ENCODE data around the gene PEDS1.

PEDS1 gene

DNA sequence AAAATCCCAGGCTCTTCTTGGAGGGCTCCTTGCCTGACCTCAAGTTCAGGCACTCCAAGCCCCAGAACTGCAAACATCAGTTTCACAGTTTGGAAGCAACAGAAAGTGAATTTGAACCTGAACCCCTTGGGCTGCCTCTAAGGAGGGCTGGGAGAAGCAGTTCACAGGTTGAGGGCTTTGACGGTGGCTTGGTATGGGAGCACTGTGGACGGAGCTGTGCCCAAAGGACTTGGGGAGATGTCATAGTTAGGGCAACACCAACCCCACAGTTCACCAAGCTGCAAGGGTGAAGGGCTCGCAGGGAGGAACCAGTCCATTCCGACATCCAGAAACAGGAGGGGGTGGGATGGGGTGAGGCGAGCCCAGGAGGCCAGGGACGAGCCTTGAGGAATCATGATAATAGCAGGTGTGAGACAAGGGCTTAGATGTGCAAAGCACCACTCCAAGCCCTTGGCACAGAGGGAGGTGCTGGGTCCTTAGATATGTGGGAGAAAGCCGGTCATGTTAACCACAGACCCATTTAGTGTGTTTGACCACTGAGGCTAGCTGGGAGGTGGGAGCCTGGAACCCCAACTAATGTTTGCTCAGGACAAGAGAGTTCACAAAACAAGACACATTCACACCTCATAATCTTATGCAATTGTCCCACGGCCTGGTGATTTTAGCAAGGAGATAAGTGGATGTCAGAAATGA is 41.5 kb upstream of the PEDS1 start:
- Histone ChIP-seq H3K9ac (ENCODE audit: low read depth, low read length) (no peak overlapping the region), H3K27ac (ENCODE audit: low read length) (no peak overlapping the region), H3K9me3 (ENCODE audit: insufficient read depth, low read depth, low read length) (0 out of 2 replicates have a peak, but pooled peaks cover 6% of the 10 kb centered on the region), H3K4me1 (ENCODE audit: insufficient read depth, low read length) (peaks cover 6% of the 10 kb centered on the region), H3K36me3 (ENCODE audit: insufficient read depth, low read depth, low read length) (no peaks in the 10 kb centered on the region), H3K27me3 (ENCODE audit: insufficient read depth, low read length) (no peaks in the 10 kb centered on the region), H3K4me3 (ENCODE audit: low read length) (no peak overlapping the region)

DNA sequence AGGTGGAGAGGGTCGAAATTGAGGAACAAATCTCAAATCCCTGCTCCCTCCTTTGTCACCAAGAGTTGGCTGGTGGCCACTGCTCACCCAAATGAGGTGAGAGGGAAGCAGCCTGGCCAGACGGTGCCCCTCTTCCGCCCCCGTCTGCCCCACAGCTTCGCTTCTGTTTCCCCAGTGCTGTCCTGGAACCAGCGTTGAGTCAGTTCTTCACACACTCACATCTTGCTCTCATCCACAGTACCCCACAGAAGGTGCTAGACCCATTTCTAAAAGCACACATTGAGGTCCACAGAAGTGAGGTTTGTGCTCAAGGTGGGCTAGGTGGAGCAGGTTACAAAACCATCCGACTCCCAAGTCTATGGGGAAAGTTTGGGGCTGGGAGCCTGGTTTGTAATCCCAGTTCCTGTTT is 40.9 kb upstream of the PEDS1 start:
- 0 out of 2 replicates have a peak, but pooled peaks cover 2% of the 10 kb centered on the region for H3K9me3 ChIP-seq (ENCODE audit: insufficient read depth, low read depth, low read length)
- H3K9ac ChIP-seq (ENCODE audit: low read depth, low read length) = peak overlapping the region; percentile 33; the same call in 1 of the 2 replicates
- no peak overlapping the region for H3K27ac ChIP-seq (ENCODE audit: low read length)
- no peaks in the 10 kb centered on the region for H3K27me3 ChIP-seq (ENCODE audit: insufficient read depth, low read length)
- H3K36me3 ChIP-seq (ENCODE audit: insufficient read depth, low read depth, low read length) = no peaks in the 10 kb centered on the region
- H3K4me3 ChIP-seq (ENCODE audit: low read length) = no peak overlapping the region
- peaks cover 6% of the 10 kb centered on the region for H3K4me1 ChIP-seq (ENCODE audit: insufficient read depth, low read length)

GRCh38 chr20:50193836-50194421 is 40.4 kb upstream of the PEDS1 start:
- peak overlapping the region; percentile 89; the same call in 1 of the 2 replicates for H3K4me3 ChIP-seq (ENCODE audit: low read length)
- H3K9me3 ChIP-seq (ENCODE audit: insufficient read depth, low read depth, low read length) = no peaks in the 10 kb centered on the region
- no peak overlapping the region for H3K27ac ChIP-seq (ENCODE audit: low read length)
- peaks cover 6% of the 10 kb centered on the region for H3K4me1 ChIP-seq (ENCODE audit: insufficient read depth, low read length)
- H3K9ac ChIP-seq (ENCODE audit: low read depth, low read length) = peak overlapping the region; percentile 82; the same call in 1 of the 2 replicates
- no peaks in the 10 kb centered on the region for H3K36me3 ChIP-seq (ENCODE audit: insufficient read depth, low read depth, low read length)
- H3K27me3 ChIP-seq (ENCODE audit: insufficient read depth, low read length) = no peaks in the 10 kb centered on the region

- H3K9ac ChIP-seq (ENCODE audit: low read depth, low read length) = peak overlapping the region; percentile 82; the same call in 1 of the 2 replicates
- no peaks in the 10 kb centered on the region for H3K36me3 ChIP-seq (ENCODE audit: insufficient read depth, low read depth, low read length)
- peaks cover 6% of the 10 kb centered on the region for H3K4me1 ChIP-seq (ENCODE audit: insufficient read depth, low read length)
- peak overlapping the region; percentile 89 for H3K4me3 ChIP-seq (ENCODE audit: low read length)
- no peaks in the 10 kb centered on the region for H3K9me3 ChIP-seq (ENCODE audit: insufficient read depth, low read depth, low read length)
- H3K27me3 ChIP-seq (ENCODE audit: insufficient read depth, low read length) = no peaks in the 10 kb centered on the region
- H3K27ac ChIP-seq (ENCODE audit: low read length) = no peak overlapping the region
These were observed 39.8 kb upstream of the PEDS1 start for GRCh38 chr20:50193199-50193835.

- Histone ChIP-seq H3K4me1 (ENCODE audit: insufficient read depth, low read length) (peaks cover 6% of the 10 kb centered on the region), H3K4me3 (ENCODE audit: low read length) (peak overlapping the region; percentile 89), H3K36me3 (ENCODE audit: insufficient read depth, low read depth, low read length) (no peaks in the 10 kb centered on the region), H3K27me3 (ENCODE audit: insufficient read depth, low read length) (no peaks in the 10 kb centered on the region), H3K9me3 (ENCODE audit: insufficient read depth, low read depth, low read length) (no peaks in the 10 kb centered on the region), H3K9ac (ENCODE audit: low read depth, low read length) (peak overlapping the region; percentile 82), H3K27ac (ENCODE audit: low read length) (no peak overlapping the region)
These were observed 39.1 kb upstream of the PEDS1 start for GRCh38 chr20:50192364-50193198.

DNA sequence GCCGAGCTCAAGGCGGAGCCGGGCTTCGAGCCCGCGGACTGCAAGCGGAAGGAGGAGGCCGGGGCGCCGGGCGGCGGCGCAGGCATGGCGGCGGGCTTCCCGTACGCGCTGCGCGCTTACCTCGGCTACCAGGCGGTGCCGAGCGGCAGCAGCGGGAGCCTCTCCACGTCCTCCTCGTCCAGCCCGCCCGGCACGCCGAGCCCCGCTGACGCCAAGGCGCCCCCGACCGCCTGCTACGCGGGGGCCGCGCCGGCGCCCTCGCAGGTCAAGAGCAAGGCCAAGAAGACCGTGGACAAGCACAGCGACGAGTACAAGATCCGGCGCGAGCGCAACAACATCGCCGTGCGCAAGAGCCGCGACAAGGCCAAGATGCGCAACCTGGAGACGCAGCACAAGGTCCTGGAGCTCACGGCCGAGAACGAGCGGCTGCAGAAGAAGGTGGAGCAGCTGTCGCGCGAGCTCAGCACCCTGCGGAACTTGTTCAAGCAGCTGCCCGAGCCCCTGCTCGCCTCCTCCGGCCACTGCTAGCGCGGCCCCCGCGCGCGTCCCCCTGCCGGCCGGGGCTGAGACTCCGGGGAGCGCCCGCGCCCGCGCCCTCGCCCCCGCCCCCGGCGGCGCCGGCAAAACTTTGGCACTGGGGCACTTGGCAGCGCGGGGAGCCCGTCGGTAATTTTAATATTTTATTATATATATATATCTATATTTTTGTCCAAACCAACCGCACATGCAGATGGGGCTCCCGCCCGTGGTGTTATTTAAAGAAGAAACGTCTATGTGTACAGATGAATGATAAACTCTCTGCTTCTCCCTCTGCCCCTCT is 38.2 kb upstream of the PEDS1 start:
- no peak overlapping the region for H3K27ac ChIP-seq (ENCODE audit: low read length)
- no peaks in the 10 kb centered on the region for H3K27me3 ChIP-seq (ENCODE audit: insufficient read depth, low read length)
- no peaks in the 10 kb centered on the region for H3K9me3 ChIP-seq (ENCODE audit: insufficient read depth, low read depth, low read length)
- peak overlapping the region; percentile 89 for H3K4me3 ChIP-seq (ENCODE audit: low read length)
- H3K36me3 ChIP-seq (ENCODE audit: insufficient read depth, low read depth, low read length) = no peaks in the 10 kb centered on the region
- peaks cover 8% of the 10 kb centered on the region for H3K4me1 ChIP-seq (ENCODE audit: insufficient read depth, low read length)
- peak overlapping the region; percentile 86; the same call in 1 of the 2 replicates for H3K9ac ChIP-seq (ENCODE audit: low read depth, low read length)

- Histone ChIP-seq H3K36me3 (ENCODE audit: insufficient read depth, low read depth, low read length) (no peaks in the 10 kb centered on the region), H3K9me3 (ENCODE audit: insufficient read depth, low read depth, low read length) (no peaks in the 10 kb centered on the region), H3K4me1 (ENCODE audit: insufficient read depth, low read length) (peaks cover 8% of the 10 kb centered on the region), H3K9ac (ENCODE audit: low read depth, low read length) (peak overlapping the region; percentile 86; the same call in 1 of the 2 replicates), H3K27me3 (ENCODE audit: insufficient read depth, low read length) (peaks cover under 1% of the 10 kb centered on the region; the same call in 1 of the 2 replicates), H3K4me3 (ENCODE audit: low read length) (peak overlapping the region; percentile 89; the same call in 1 of the 2 replicates), H3K27ac (ENCODE audit: low read length) (no peak overlapping the region)
These were observed 37.6 kb upstream of the PEDS1 start for GRCh38 chr20:50191065-50191543.

DNA sequence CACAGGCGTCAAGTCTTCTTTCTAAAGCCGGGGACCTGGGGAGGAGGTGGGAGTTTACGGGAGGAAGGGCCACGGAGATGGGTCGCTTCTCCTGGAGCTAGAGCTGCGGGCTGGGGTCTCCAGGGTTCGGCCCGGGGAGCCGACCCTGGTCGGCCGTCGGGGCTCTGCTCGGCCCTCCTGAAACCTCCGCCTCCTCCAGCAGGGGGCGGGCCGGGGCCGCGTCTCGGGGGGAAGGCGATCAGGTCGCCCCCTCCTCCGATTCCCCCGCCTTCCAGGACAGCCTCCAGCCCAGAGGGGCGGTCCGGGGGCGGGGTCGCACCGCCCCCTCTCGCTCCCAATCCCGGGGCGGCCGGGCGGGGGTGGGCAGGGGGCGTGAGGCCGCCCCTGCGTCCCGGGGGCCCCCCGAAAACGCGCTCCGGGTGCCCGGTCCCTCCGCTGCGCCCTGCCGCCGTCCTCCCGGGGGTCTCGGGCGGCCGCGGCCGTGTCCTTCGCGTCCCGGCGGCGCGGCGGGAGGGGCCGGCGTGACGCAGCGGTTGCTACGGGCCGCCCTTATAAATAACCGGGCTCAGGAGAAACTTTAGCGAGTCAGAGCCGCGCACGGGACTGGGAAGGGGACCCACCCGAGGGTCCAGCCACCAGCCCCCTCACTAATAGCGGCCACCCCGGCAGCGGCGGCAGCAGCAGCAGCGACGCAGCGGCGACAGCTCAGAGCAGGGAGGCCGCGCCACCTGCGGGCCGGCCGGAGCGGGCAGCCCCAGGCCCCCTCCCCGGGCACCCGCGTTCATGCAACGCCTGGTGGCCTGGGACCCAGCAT is 36.9 kb upstream of the PEDS1 start, which contains the start of gene CEBPB:
Gene CEBPB (plus strand): TSS at position 580 of the 814 bp plus-strand sequence. CDS start 204 bp downstream, at position 784.
- H3K9me3 ChIP-seq (ENCODE audit: insufficient read depth, low read depth, low read length) = no peaks in the 10 kb centered on the region
- H3K27me3 ChIP-seq (ENCODE audit: insufficient read depth, low read length) = peaks cover 7% of the 10 kb centered on the region; the same call in 1 of the 2 replicates
- no peak within 1 kb of the TSS for H3K27ac ChIP-seq (ENCODE audit: low read length)
- H3K36me3 ChIP-seq (ENCODE audit: insufficient read depth, low read depth, low read length) = no peaks in the 10 kb centered on the region
- peak within 1 kb of the TSS; percentile 86; the same call in 1 of the 2 replicates for H3K9ac ChIP-seq (ENCODE audit: low read depth, low read length)
- peaks cover 8% of the 10 kb centered on the region for H3K4me1 ChIP-seq (ENCODE audit: insufficient read depth, low read length)
- H3K4me3 ChIP-seq (ENCODE audit: low read length) = peak within 1 kb of the TSS; percentile 89

DNA sequence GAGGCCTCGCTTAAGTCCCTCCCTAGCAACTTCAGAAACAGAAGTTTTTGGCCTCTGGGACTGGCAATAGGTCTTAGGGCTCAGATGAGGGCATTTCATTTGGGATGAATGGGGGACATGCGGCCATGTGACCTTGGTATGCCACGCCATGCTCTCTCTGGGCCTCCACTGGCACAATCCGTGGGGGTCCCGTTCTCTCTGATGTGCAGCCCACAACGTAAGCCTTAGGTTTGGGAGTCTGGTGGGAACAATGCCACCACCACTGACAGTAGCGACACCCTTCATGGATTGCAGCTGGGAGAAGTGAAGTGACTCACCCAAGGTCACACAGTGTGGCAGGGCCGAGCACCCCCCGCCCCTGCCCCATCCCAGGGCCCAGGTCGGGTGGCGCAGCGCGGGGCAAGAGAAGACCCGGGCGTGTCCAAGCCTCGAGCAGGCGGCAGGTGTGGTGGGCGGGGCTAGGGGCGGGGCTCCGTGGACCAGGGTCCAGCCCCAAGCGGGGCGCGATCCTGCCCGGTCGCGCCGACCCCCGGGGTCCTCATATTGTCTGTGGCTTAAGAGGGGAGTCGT is 36.2 kb upstream of the PEDS1 start:
- Histone ChIP-seq H3K4me1 (ENCODE audit: insufficient read depth, low read length) (peaks cover 8% of the 10 kb centered on the region), H3K9me3 (ENCODE audit: insufficient read depth, low read depth, low read length) (no peaks in the 10 kb centered on the region), H3K4me3 (ENCODE audit: low read length) (peak overlapping the region; percentile 89), H3K27ac (ENCODE audit: low read length) (no peak overlapping the region), H3K36me3 (ENCODE audit: insufficient read depth, low read depth, low read length) (no peaks in the 10 kb centered on the region), H3K27me3 (ENCODE audit: insufficient read depth, low read length) (peaks cover 8% of the 10 kb centered on the region; the same call in 1 of the 2 replicates), H3K9ac (ENCODE audit: low read depth, low read length) (no peak overlapping the region)
